B cell (primary cell): ENCODE measurements around the gene OR13C5. TPM values are rescaled to one million over a fixed set of nuclear protein-coding genes. Genes with fewer than 3 reads are reported as not detected.

ENCODE experiments used
- ATAC-seq: fragments of 200-7000 bp; cut with Tn5 transposase; one replicate; pipeline ENCODE4 v1.10.0; 2021; ENCODE audit warnings: low read depth, mild to moderate bottlenecking, moderate number of reproducible peaks, moderate library complexity
- CTCF ChIA-PET: fragments of 350-600 bp; sonication (Branson Sonifier 250); formaldehyde crosslinking; loops from one replicate; lab custom pipeline; 2021; ENCODE audit warnings: antibody characterized with exemption, inconsistent platforms; lab: Charles Lee
- POLR2A ChIA-PET: fragments of 350-600 bp; sonication (Branson Sonifier 250); formaldehyde crosslinking; loops from one replicate; lab custom pipeline; 2021; ENCODE audit warnings: antibody characterized with exemption; lab: Charles Lee
- DNase-seq: peaks from one replicate; pipeline ENCODE4 v3.0.0; 2013
- H2AFZ ChIP-seq: 2 replicates; pipeline ENCODE4 v1.6.1; 2012; ENCODE audit warnings: mild to moderate bottlenecking, low read depth, low read length; ENCODE audit not compliant: insufficient read depth, poor library complexity, severe bottlenecking
- H3K27ac ChIP-seq, 2 donors: 1 replicate in 1 of 2; 2 replicates in 1 of 2; pipeline ENCODE4 v1.5.1; 2012 to 2013; ENCODE audit warnings: low read length in 2 of 2, mild to moderate bottlenecking in 2 of 2, moderate library complexity in 1 of 2
- H3K27me3 ChIP-seq, 4 experiments: fragments of 200-600 bp in 1 of 4; sonication (generic) in 1 of 4; replicated peaks in 1 of 4; 1 replicate in 2 of 4; 2 replicates in 2 of 4; pipeline versions ENCODE4 v1.6.1 to v1.7.0; 2013 to 2016; ENCODE audit warnings: low read length in 3 of 4, mild to moderate bottlenecking in 2 of 4, mixed read lengths in 1 of 4, moderate library complexity in 1 of 4; ENCODE audit not compliant: insufficient read depth in 4 of 4, control insufficient read depth in 3 of 4; ENCODE audit errors: control extremely low read depth in 1 of 4
- H3K36me3 ChIP-seq, 2 experiments: replicated peaks in 1 of 2; 1 replicate in 1 of 2; 2 replicates in 1 of 2; pipeline versions ENCODE4 v1.6.1 to v1.7.1; 2013; ENCODE audit warnings: low read length in 1 of 2; ENCODE audit not compliant: insufficient read depth in 2 of 2, control insufficient read depth in 1 of 2; ENCODE audit errors: control extremely low read depth in 1 of 2, extremely low read depth in 1 of 2
- H3K4me1 ChIP-seq, 2 donors: fragments of 200-600 bp in 1 of 2; sonication (generic) in 1 of 2; 1 replicate in 1 of 2; 2 replicates in 1 of 2; pipeline versions ENCODE4 v1.5.1 to v1.6.1; 2013 to 2017; ENCODE audit warnings: low read length in 2 of 2; ENCODE audit not compliant: control insufficient read depth in 2 of 2, insufficient read depth in 2 of 2
- H3K4me2 ChIP-seq: replicated peaks from 2 replicates; pipeline ENCODE3; 2012; ENCODE audit warnings: mild to moderate bottlenecking, low read depth, low read length; ENCODE audit not compliant: poor library complexity, severe bottlenecking
- H3K4me3 ChIP-seq, 5 experiments: fragments of 200-600 bp in 1 of 5; sonication (generic) in 1 of 5; 1 replicate in 3 of 5; 2 replicates in 2 of 5; pipeline versions ENCODE4 v1.5.1 to v1.7.0; 2011 to 2016; ENCODE audit warnings: low read length in 4 of 5, mild to moderate bottlenecking in 4 of 5, low read depth in 2 of 5, control low read depth in 1 of 5, moderate library complexity in 1 of 5; ENCODE audit not compliant: insufficient read depth in 1 of 5; ENCODE audit errors: control extremely low read depth in 1 of 5, extremely low read depth in 1 of 5
- H3K79me2 ChIP-seq: fragments of 200-600 bp; sonication (generic); one replicate; pipeline ENCODE4 v1.6.0; 2016; ENCODE audit warnings: low read length; ENCODE audit not compliant: control insufficient read depth, insufficient read depth
- H3K9ac ChIP-seq: fragments of 200-600 bp; sonication (generic); 2 replicates; pipeline ENCODE4 v1.6.1; 2017; ENCODE audit warnings: mild to moderate bottlenecking, low read length, moderate library complexity
- H3K9me3 ChIP-seq, 3 donors: one replicate each; pipeline versions ENCODE4 v1.6.1 to v1.7.1; 2013; ENCODE audit warnings: low read length in 2 of 3; ENCODE audit not compliant: control insufficient read depth in 2 of 3, insufficient read depth in 1 of 3; ENCODE audit errors: control extremely low read depth in 1 of 3
- H4K20me1 ChIP-seq: 2 replicates; pipeline ENCODE4 v1.6.0; 2012; ENCODE audit warnings: mild to moderate bottlenecking, low read length; ENCODE audit not compliant: insufficient read depth, control insufficient read depth, poor library complexity, severe bottlenecking
- H3K27ac Mint-ChIP-seq: one replicate; pipeline ENCODE4 v1.8.0; 2021; ENCODE audit warnings: mixed read lengths
- H3K27me3 Mint-ChIP-seq: one replicate; pipeline ENCODE4 v1.8.0; 2021; ENCODE audit warnings: mixed read lengths
- H3K4me1 Mint-ChIP-seq: one replicate; pipeline ENCODE4 v1.8.0; 2021; ENCODE audit warnings: mixed read lengths
- H3K4me3 Mint-ChIP-seq: one replicate; pipeline ENCODE4 v1.8.0; 2021; ENCODE audit warnings: mixed read lengths
- H3K9me3 Mint-ChIP-seq: one replicate; pipeline ENCODE4 v1.8.0; 2022; ENCODE audit warnings: mixed read lengths; ENCODE audit not compliant: insufficient read depth
- EZH2 ChIP-seq: IDR thresholded peaks from 2 replicates; pipeline ENCODE4 v1.6.1; 2012; ENCODE audit warnings: borderline replicate concordance, low read depth, mild to moderate bottlenecking, moderate library complexity, low read length; ENCODE audit not compliant: insufficient read depth, poor library complexity, severe bottlenecking
- WGBS: methylation state at CpG from one replicate; pipeline ENCODE4 v1.1.5; 2013; ENCODE audit warnings: missing lambda C conversion rate; ENCODE audit not compliant: insufficient coverage; 5-methylcytosine and 5-hydroxymethylcytosine counted together
- intact Hi-C: fragments of 100-400 bp; cut with micrococcal nuclease; formaldehyde crosslinking; loops from one replicate; pipeline ENCODE4 v1.10.0; 2022
- polyA plus RNA-seq: library from polyadenylated mRNA; depleted of rRNA; stranded (reverse); fragments of >200 nt; gene quantifications from 2 replicates; pipeline ENCODE4 v1.2.3, GENCODE V29; 2012
- total RNA-seq, 2 donors: library from RNA; stranded (reverse); fragments of 120-200 nt in 1 of 2; gene quantifications; 1 replicate in 1 of 2; 2 replicates in 1 of 2; pipeline versions ENCODE4 v1.2.3 to v1.2.4, GENCODE V29; 2013 to 2022
- TF ChIP-seq, protein P1 (sequence below): fragments of 200-600 bp; IDR thresholded peaks from one replicate; pipeline ENCODE4 v1.8.0; 2022; ENCODE audit warnings: antibody characterized with exemption, mild to moderate bottlenecking

The OR13C5 gene
- total and polyA plus RNA-seq, 2 donors (not counting 1 experiment from before 2014, with no cell fraction given) = not detected

DNA sequence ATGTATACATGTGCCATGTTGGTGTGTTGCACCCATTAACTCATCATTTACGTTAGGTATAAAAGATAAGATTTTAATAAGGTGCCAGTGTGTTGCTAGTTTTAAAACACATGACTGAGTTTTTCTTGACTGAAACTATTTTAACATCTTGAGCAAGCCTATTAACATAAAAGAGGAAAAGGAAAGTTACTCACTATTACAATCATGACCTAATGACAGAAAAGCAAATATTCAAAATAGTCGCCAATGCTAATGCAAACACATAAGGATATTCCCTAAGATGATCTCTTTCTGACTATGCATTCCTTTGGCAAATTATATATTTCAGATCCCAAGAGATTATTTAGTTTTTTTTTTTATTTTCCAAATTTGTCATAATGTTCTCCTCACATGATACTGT, 12.0 kb upstream of the OR13C5 start:
- TF ChIP-seq, protein P1, sequence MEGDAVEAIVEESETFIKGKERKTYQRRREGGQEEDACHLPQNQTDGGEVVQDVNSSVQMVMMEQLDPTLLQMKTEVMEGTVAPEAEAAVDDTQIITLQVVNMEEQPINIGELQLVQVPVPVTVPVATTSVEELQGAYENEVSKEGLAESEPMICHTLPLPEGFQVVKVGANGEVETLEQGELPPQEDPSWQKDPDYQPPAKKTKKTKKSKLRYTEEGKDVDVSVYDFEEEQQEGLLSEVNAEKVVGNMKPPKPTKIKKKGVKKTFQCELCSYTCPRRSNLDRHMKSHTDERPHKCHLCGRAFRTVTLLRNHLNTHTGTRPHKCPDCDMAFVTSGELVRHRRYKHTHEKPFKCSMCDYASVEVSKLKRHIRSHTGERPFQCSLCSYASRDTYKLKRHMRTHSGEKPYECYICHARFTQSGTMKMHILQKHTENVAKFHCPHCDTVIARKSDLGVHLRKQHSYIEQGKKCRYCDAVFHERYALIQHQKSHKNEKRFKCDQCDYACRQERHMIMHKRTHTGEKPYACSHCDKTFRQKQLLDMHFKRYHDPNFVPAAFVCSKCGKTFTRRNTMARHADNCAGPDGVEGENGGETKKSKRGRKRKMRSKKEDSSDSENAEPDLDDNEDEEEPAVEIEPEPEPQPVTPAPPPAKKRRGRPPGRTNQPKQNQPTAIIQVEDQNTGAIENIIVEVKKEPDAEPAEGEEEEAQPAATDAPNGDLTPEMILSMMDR = no peak
- TF ChIP-seq EZH2 = no peak
- no peak overlapping the region for H3K9ac ChIP-seq
- H3K79me2 ChIP-seq = no peaks in the 10 kb centered on the region
- no peaks in the 10 kb centered on the region for H3K27me3 Mint-ChIP-seq
- H3K4me3 ChIP-seq = no peak overlapping the region
- no peaks in the 10 kb centered on the region for H3K9me3 ChIP-seq
- H3K27ac ChIP-seq = no peak overlapping the region
- ChIA-PET POLR2A (no interaction called here), CTCF (no interaction called here)
- H3K4me2 ChIP-seq = no peak overlapping the region
- no peak for ATAC-seq
- no peaks in the 10 kb centered on the region for H3K4me1 Mint-ChIP-seq
- no peaks in the 10 kb centered on the region for H3K4me1 ChIP-seq
- H3K4me3 Mint-ChIP-seq = no peak overlapping the region
- no peak overlapping the region for H2AFZ ChIP-seq
- no peak overlapping the region for H3K27ac Mint-ChIP-seq
- H3K36me3 ChIP-seq = no peaks in the 10 kb centered on the region
- H3K27me3 ChIP-seq = no peaks in the 10 kb centered on the region
- H3K9me3 Mint-ChIP-seq = no peaks in the 10 kb centered on the region
- intact Hi-C loops = no loop called here
- WGBS = no CpG with 5 or more reads among the region's 2 CpGs
- DNase-seq = no peak
- H4K20me1 ChIP-seq = no peaks in the 10 kb centered on the region

DNA sequence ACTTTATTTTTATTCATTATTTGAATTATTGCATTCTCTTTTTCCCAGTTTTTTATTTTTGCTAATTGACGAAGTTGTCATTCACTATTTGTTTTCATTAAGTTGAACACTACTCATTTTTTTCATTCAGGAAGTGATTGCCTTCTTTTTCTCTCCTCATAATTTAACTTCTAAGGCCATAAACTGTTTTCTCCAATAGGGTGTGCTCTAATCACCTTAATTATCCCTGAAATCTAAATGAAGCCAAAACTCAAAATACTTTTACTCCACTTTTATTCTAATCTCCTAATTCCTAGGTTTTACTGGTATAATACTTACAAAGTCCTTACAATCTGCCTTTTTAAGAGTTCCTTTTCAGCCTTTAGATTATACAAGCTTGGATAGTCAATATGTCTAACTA, 9.1 kb upstream of the OR13C5 start:
- H3K9me3 Mint-ChIP-seq = no peaks in the 10 kb centered on the region
- intact Hi-C loops = no loop called here
- H3K4me1 Mint-ChIP-seq = no peaks in the 10 kb centered on the region
- Histone ChIP-seq H3K4me1 (no peaks in the 10 kb centered on the region), H3K27me3 (no peaks in the 10 kb centered on the region), H3K27ac (no peak overlapping the region), H3K9me3 (no peaks in the 10 kb centered on the region), H3K36me3 (no peaks in the 10 kb centered on the region), H2AFZ (no peak overlapping the region), H4K20me1 (no peaks in the 10 kb centered on the region), H3K79me2 (no peaks in the 10 kb centered on the region), H3K4me2 (no peak overlapping the region), H3K9ac (no peak overlapping the region), H3K4me3 (no peak overlapping the region)
- H3K27ac Mint-ChIP-seq = no peak overlapping the region
- WGBS = no CpG with 5 or more reads among the region's 1 CpG
- TF ChIP-seq EZH2 = no peak
- TF ChIP-seq, protein P1 = no peak
- DNase-seq (no peak), ATAC-seq (no peak)
- CTCF ChIA-PET = no interaction called here
- POLR2A ChIA-PET = no interaction called here
- no peaks in the 10 kb centered on the region for H3K27me3 Mint-ChIP-seq
- H3K4me3 Mint-ChIP-seq = no peak overlapping the region
